ENCODE results near the gene NPHP4.

The NPHP4 gene

DNA sequence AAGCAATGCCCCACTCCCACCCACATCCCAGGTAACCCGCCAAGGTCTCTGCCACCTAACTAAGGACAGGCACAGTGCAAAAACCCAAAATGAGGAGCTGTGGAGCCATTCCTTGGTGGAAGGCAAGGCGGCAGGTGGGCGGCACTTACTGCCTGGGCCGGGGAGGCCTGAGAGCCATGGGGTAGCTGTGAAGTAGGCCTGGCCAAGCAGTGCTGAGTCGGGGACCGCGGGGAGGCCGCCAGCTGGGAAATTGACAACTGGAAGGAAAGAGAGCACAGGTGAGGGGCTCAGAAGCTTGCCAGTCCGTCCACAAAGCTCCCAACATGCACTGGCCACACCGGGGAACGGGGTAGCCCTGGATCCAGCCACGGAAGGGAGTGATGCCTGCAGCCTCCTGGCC lies 85.3 kb downstream of the NPHP4 start:
- H3K4me3 ChIP-seq (ENCODE audit: low read depth, low read length): no peak overlapping the region
- DNase-seq (ENCODE audit: low read depth): no peak
- TF ChIP-seq, protein P1, sequence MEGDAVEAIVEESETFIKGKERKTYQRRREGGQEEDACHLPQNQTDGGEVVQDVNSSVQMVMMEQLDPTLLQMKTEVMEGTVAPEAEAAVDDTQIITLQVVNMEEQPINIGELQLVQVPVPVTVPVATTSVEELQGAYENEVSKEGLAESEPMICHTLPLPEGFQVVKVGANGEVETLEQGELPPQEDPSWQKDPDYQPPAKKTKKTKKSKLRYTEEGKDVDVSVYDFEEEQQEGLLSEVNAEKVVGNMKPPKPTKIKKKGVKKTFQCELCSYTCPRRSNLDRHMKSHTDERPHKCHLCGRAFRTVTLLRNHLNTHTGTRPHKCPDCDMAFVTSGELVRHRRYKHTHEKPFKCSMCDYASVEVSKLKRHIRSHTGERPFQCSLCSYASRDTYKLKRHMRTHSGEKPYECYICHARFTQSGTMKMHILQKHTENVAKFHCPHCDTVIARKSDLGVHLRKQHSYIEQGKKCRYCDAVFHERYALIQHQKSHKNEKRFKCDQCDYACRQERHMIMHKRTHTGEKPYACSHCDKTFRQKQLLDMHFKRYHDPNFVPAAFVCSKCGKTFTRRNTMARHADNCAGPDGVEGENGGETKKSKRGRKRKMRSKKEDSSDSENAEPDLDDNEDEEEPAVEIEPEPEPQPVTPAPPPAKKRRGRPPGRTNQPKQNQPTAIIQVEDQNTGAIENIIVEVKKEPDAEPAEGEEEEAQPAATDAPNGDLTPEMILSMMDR (IDR thresholded peaks at IDR 0.05; ENCODE audit: control insufficient read depth, extremely low read depth, insufficient read depth): no peak

DNA sequence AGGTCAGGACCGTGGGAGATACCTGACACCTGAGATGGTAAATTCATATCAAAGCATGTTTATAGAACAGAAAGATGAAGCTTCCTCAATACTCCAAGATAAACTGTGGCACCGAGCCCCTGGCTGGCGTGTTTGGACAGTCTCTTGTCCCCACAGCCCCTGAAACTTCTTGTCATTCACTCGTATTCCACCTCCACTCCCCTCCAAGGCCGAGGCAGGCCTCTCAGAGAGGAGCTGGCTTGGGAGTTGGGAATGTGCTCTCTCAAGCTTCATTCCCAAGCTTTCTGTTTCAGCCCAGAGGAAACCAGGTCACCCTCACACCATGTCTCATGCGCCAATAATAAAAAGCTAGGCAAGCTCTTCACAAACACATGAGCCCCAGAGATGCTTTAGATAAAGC lies 86.1 kb downstream of the NPHP4 start:
- DNase-seq (ENCODE audit: low read depth): no peak
- TF ChIP-seq, protein P1 (IDR thresholded peaks at IDR 0.05; ENCODE audit: control insufficient read depth, extremely low read depth, insufficient read depth): no peak
- H3K4me3 ChIP-seq (ENCODE audit: low read depth, low read length): no peak overlapping the region

DNA sequence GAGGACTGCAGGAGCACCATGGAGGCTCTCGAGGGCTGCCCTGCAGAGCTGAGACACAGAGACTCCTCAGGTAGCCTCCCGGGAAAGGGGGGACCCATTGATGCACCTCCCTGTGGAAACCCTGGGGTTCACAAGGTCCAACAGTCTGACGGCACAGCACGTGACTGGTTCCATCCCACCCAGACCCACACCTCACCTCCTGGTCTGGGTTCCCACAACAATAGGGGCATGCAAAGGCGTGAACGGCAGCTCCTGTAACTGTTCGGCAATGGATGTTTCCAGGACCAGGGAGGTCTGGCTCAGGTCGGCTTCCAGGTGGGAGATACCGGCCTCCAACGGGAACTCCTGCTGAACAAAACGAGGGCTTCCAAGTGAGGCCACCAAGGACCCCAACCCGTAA lies 86.8 kb downstream of the NPHP4 start:
- no peak for DNase-seq (ENCODE audit: low read depth)
- no peak overlapping the region for H3K4me3 ChIP-seq (ENCODE audit: low read depth, low read length)
- TF ChIP-seq, protein P1 (IDR thresholded peaks at IDR 0.05; ENCODE audit: control insufficient read depth, extremely low read depth, insufficient read depth): no peak

DNA sequence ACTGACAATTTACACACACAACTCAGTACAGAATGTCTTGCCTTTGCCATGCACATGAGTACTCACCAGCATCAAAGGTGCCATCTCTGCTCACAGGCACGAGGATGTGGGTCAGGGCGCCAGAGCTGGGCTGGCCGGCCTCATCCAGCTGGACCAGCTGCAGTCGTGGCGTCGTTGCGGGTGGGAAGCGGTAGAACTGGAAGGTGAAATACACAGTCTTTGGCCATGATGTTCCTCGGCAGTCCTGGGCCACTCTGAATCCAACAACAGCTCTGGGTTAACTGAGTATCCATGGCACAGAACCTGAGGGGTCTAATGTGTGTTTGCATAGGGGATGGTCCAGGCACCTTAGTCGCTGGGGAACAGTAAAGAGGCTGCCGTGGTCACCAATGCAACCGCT lies 87.7 kb downstream of the NPHP4 start:
- no peak for DNase-seq (ENCODE audit: low read depth)
- no peak overlapping the region for H3K4me3 ChIP-seq (ENCODE audit: low read depth, low read length)
- TF ChIP-seq, protein P1 (IDR thresholded peaks at IDR 0.05; ENCODE audit: control insufficient read depth, extremely low read depth, insufficient read depth): no peak

DNA sequence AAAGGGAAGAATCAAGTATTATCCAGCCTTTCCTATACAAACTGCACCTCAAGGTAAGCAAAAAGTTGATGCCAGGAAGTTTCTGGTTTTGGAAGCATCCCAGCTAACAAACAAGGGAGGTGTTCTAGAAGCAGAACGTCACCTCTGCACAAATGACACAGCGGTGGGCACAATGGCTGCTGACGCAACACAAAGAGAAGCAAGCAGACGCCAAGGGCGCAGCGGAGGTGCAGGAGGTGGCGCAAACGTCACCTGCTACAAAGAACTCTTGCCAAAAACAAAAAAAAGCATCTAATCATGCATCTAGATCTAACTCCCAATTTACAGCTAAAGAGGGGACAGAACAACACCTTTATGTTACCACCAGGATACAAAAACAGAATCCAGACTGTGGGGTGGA lies 88.5 kb downstream of the NPHP4 start:
- DNase-seq (ENCODE audit: low read depth): peak; percentile 39
- TF ChIP-seq, protein P1 (IDR thresholded peaks at IDR 0.05; ENCODE audit: control insufficient read depth, extremely low read depth, insufficient read depth): no peak
- no peak overlapping the region for H3K4me3 ChIP-seq (ENCODE audit: low read depth, low read length)

DNA sequence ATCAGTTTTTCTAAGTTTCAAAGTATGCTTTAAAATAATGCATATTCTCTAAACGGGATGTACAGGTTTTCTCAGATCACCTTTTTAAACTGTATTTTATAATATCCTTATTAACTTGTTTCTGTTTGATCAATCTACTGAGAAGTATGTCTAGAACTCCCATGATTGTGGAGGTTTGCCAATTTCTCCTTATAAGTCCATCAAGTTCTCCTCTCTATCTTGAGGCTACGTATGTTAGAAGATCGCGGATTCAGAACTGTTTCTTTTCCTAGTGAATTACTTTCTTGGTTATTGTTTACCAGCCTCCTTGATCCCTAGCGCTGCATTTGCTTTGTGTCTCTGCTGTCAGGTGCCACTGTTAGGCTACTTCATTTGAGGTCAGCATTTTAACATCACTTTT lies 89.2 kb downstream of the NPHP4 start:
- TF ChIP-seq, protein P1 (IDR thresholded peaks at IDR 0.05; ENCODE audit: control insufficient read depth, extremely low read depth, insufficient read depth): no peak
- DNase-seq (ENCODE audit: low read depth): peak; percentile 70
- peak overlapping the region; percentile 4; the same call in 1 of the 2 replicates for H3K4me3 ChIP-seq (ENCODE audit: low read depth, low read length)

DNA sequence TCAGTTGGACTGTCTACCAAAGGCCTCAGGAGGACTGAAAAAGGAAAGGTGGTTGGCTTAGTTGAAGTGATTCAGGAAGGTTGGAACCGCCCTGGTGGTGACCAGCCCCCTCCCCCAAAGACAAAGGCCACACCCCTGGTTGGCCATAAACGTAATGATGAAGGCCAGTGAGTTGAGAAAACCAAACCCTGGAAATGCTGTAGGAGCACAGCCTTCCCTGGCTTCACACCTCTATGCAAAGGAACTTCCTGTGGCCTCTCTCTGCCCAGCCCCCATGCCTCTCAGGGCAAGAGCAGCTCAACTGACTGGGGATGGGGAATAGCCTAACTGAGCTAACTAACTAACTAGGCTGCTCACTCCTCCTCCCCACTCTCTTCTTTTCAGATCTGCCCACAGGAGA lies 90.4 kb downstream of the NPHP4 start:
- TF ChIP-seq, protein P1 (IDR thresholded peaks at IDR 0.05; ENCODE audit: control insufficient read depth, extremely low read depth, insufficient read depth): no peak
- H3K4me3 ChIP-seq (ENCODE audit: low read depth, low read length): no peak overlapping the region
- no peak for DNase-seq (ENCODE audit: low read depth)
